SH-SY5Y (cell line): ENCODE results near the gene MARCHF10.

Experiments
- GATA2 ChIP-seq: IDR thresholded peaks from 2 replicates; pipeline ENCODE4 v1.6.1; 2011; ENCODE audit warnings: mild to moderate bottlenecking, low read depth, low read length
- GATA3 ChIP-seq: IDR thresholded peaks from 2 replicates; pipeline ENCODE4 v1.6.1; 2011; ENCODE audit warnings: low read depth, mild to moderate bottlenecking, low read length, moderate library complexity

DNA sequence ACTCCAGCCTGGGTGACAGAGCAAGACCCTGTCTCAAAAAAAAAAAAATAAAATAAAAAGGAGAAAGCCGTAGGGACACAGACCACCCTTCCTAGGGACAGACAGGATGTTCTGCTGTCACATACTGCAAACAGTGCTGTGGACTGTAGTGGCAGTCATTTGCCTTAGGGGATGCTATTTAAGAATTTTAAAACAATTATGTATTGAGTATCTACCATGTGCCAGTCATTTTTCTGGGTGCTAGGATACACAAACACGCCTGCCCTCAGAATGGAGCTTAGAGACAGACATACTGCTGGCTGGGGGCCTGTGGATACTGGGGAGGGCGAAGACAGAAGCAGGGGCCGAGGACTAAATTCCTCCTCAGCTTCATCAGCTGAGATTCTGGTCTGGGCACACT lies 135.2 kb downstream of the MARCHF10 start:
- TF ChIP-seq GATA2 (no peak), GATA3 (no peak)
